Esophagus squamous epithelium (tissue), 5 donors: ENCODE measurements around the gene PPP2R1B. TPM values are rescaled to one million over a fixed set of nuclear protein-coding genes. Genes with fewer than 3 reads are reported as not detected.

Experiments used
- DNase-seq: peaks from one replicate; lab custom pipeline; 2025; lab: John Stamatoyannopoulos, UW
- H3K27ac ChIP-seq, 4 donors: fragments of 200-600 bp; sonication (generic); one replicate each; pipeline ENCODE4 v1.5.1; 2016 to 2019; ENCODE audit warnings: mild to moderate bottlenecking in 1 of 4
- H3K27me3 ChIP-seq, 4 donors: fragments of 200-600 bp; sonication (generic); 1 replicate in 3 of 4; 2 replicates in 1 of 4; pipeline versions ENCODE4 v1.5.1 to v1.6.0; 2017 to 2021; ENCODE audit warnings: antibody characterized with exemption in 1 of 4
- H3K36me3 ChIP-seq, 3 donors: fragments of 200-600 bp; sonication (generic); one replicate each; pipeline ENCODE4 v1.5.1; 2016 to 2019
- H3K4me1 ChIP-seq, 3 donors: fragments of 200-600 bp; sonication (generic); one replicate each; pipeline ENCODE4 v1.5.1; 2017 to 2019
- H3K4me3 ChIP-seq, 4 donors: fragments of 200-600 bp; sonication (generic); 1 replicate in 3 of 4; 2 replicates in 1 of 4; pipeline ENCODE4 v1.5.1; 2016 to 2019; ENCODE audit warnings: mild to moderate bottlenecking in 2 of 4, moderate library complexity in 1 of 4
- H3K9me3 ChIP-seq, 3 donors: fragments of 200-600 bp; sonication (generic); one replicate each; pipeline ENCODE4 v1.5.1; 2016 to 2019
- POLR2A ChIP-seq, 4 donors: fragments of 450-650 bp; IDR thresholded peaks; one replicate each; pipeline ENCODE4 v1.6.1; 2017; ENCODE audit warnings: antibody characterized with exemption in 4 of 4, mild to moderate bottlenecking in 4 of 4, moderate library complexity in 3 of 4
- WGBS, 2 donors: methylation state at CpG; one replicate each; pipeline ENCODE4 v1.1.5; 2018; 5-methylcytosine and 5-hydroxymethylcytosine counted together
- intact Hi-C: fragments of 100-400 bp; cut with DNase I; formaldehyde crosslinking; loops from one replicate; pipeline ENCODE4 v1.15.0; 2022
- total RNA-seq, 4 donors: library from RNA; depleted of rRNA; stranded (reverse); fragments of >200 nt; gene quantifications; one replicate each; pipeline ENCODE4 v1.1.0, GENCODE V29; 2016
- TF ChIP-seq, protein P1 (sequence below), 6 experiments: fragments of 450-650 bp in 4 of 6; fragments of 200-600 bp in 2 of 6; sonication (generic) in 2 of 6; IDR thresholded peaks; one replicate each; pipeline ENCODE4 v1.5.1; 2016 to 2019; ENCODE audit warnings: antibody characterized with exemption in 6 of 6, mild to moderate bottlenecking in 4 of 6, moderate library complexity in 4 of 6
- donor health status: DM: yes; HTN: yes; CAD: no.

The PPP2R1B gene
- total RNA-seq, 4 donors from 2014 or later, result 17.6 to 39.7 (median 27.7) TPM

DNA sequence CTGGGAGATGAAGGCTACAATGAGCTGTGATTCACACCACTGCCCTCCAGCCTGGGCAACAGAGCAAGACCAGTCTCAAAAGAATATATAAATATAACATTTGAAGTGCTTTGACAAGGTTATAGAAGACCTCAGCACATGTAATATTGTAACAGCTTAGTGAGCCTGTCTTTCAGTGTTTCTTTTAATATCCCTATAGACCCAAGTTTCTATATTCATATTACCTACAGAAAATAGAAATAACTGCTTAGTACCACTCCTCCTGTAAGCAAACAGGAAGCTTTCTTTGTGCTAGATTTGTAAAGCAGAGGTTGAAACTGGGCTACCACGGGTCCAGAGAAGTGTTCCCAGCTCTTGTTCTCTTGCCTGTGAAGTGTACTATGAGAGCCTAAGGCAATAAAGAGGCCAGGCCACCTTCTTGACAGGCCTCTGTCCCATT is 68.2 kb downstream of the PPP2R1B start:
- H3K27me3 ChIP-seq, result no peaks in the 10 kb centered on the region
- H3K4me3 ChIP-seq, result no peak overlapping the region
- no peak overlapping the region for H3K27ac ChIP-seq
- H3K4me1 ChIP-seq, result peaks cover 0 to 21% (median 0%) of the 10 kb centered on the region in 3 donors
- no peaks in the 10 kb centered on the region for H3K9me3 ChIP-seq
- intact Hi-C loops, result no loop called here
- H3K36me3 ChIP-seq, result peaks cover 0 to 27% (median 0%) of the 10 kb centered on the region in 3 donors
- TF ChIP-seq POLR2A (IDR thresholded peaks at IDR 0.05), result no peak
- TF ChIP-seq, protein P1, sequence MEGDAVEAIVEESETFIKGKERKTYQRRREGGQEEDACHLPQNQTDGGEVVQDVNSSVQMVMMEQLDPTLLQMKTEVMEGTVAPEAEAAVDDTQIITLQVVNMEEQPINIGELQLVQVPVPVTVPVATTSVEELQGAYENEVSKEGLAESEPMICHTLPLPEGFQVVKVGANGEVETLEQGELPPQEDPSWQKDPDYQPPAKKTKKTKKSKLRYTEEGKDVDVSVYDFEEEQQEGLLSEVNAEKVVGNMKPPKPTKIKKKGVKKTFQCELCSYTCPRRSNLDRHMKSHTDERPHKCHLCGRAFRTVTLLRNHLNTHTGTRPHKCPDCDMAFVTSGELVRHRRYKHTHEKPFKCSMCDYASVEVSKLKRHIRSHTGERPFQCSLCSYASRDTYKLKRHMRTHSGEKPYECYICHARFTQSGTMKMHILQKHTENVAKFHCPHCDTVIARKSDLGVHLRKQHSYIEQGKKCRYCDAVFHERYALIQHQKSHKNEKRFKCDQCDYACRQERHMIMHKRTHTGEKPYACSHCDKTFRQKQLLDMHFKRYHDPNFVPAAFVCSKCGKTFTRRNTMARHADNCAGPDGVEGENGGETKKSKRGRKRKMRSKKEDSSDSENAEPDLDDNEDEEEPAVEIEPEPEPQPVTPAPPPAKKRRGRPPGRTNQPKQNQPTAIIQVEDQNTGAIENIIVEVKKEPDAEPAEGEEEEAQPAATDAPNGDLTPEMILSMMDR (IDR thresholded peaks at IDR 0.05), result no peak
- WGBS, 2 donors, result 80 to 90% methylated on average over 1 of the region's 1 CpG
- no peak for DNase-seq

- H3K4me1 ChIP-seq, result peaks cover 0 to 21% (median 0%) of the 10 kb centered on the region in 3 donors
- H3K27ac ChIP-seq, result no peak overlapping the region
- H3K4me3 ChIP-seq, result no peak overlapping the region
- TF ChIP-seq, protein P1 (IDR thresholded peaks at IDR 0.05), result no peak
- TF ChIP-seq POLR2A (IDR thresholded peaks at IDR 0.05), result no peak
- 50 to 69% methylated on average over 1 of the region's 1 CpG for WGBS, 2 donors
- intact Hi-C loops, result no loop called here
- H3K36me3 ChIP-seq, result peaks cover 0 to 13% (median 0%) of the 10 kb centered on the region in 3 donors
- H3K9me3 ChIP-seq, result no peaks in the 10 kb centered on the region
- H3K27me3 ChIP-seq, result no peaks in the 10 kb centered on the region
- no peak for DNase-seq
These were observed 69.6 kb downstream of the PPP2R1B start for GRCh38 chr11:111696556-111696955.

DNA sequence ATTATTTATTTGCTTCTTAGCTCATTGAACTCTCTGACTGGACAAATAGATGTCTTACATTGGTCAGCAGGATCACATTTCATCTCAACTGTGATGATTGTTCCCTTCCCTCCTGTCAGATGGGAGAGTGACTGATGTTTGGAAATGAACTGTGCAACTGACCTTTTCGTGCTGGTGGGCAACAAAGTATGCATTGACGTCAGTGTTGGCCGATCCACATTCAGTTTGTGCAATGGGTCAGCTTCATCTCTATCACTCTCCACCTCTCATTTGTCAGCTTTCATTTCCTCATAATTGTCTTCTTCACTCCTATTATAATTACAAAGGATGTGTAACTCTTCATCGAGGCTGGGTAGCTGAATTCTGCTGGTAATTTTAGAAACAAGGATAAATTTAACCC is 71.3 kb downstream of the PPP2R1B start:
- H3K4me3 ChIP-seq, result no peak overlapping the region
- H3K27me3 ChIP-seq, result no peaks in the 10 kb centered on the region
- TF ChIP-seq, protein P1 (IDR thresholded peaks at IDR 0.05), result no peak
- TF ChIP-seq POLR2A (IDR thresholded peaks at IDR 0.05), result no peak
- no peak overlapping the region for H3K27ac ChIP-seq
- 53 to 67% methylated on average over 4 of the region's 4 CpGs for WGBS, 2 donors
- H3K36me3 ChIP-seq, result peaks cover 0 to 21% (median 0%) of the 10 kb centered on the region in 3 donors
- peaks cover 0 to 21% (median 0%) of the 10 kb centered on the region in 3 donors for H3K4me1 ChIP-seq
- no peak for DNase-seq
- H3K9me3 ChIP-seq, result no peaks in the 10 kb centered on the region
- intact Hi-C loops, result no loop called here

DNA sequence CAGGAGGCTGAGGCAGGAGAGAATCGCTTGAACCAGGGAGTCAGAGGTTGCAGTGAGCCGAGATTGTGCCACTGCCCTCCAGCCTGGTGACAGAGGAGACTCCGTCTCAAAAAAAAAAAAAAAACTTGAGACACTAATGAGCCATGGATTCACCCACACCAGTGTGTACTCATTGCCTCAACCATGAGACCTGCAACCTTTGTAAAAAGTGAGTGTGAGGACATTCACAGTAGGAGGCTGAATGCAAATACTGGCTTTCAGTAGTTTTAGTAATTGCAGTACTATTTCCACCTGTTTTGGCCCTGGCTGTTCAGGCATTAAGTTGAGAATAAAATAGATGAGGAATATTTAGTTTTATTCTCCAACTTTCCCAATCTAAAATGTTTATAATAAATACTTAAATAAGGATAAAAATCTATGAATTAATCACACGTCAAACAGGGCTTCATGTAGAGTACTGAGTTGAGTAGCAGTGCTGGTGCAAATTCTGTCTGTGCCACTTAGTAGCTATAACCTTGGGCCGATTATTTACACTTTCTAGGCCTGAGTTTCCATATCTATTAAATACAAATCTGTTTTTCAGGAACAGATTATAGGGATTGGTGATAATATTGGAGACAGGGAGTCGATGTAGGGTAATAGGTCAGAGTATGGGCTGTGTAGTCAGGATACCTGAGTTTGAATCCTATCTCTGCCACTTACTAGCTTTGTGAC is 72.8 kb downstream of the PPP2R1B start:
- peaks cover 0 to 21% (median 0%) of the 10 kb centered on the region in 3 donors for H3K4me1 ChIP-seq
- H3K27me3 ChIP-seq, result no peaks in the 10 kb centered on the region
- 96 to 97% methylated on average over 6 of the region's 6 CpGs for WGBS, 2 donors
- H3K36me3 ChIP-seq, result peaks cover 0 to 32% (median 0%) of the 10 kb centered on the region in 3 donors
- no peak for DNase-seq
- H3K4me3 ChIP-seq, result no peak overlapping the region
- TF ChIP-seq POLR2A (IDR thresholded peaks at IDR 0.05), result no peak
- TF ChIP-seq, protein P1 (IDR thresholded peaks at IDR 0.05), result no peak
- intact Hi-C loops, result no loop called here
- H3K27ac ChIP-seq, result no peak overlapping the region
- H3K9me3 ChIP-seq, result no peaks in the 10 kb centered on the region

GRCh38 chr11:111691741-111692140 is 74.4 kb downstream of the PPP2R1B start:
- H3K27me3 ChIP-seq, result no peaks in the 10 kb centered on the region
- TF ChIP-seq, protein P1 (IDR thresholded peaks at IDR 0.05), result no peak
- no peak for TF ChIP-seq POLR2A (IDR thresholded peaks at IDR 0.05)
- no peak for DNase-seq
- no peaks in the 10 kb centered on the region for H3K9me3 ChIP-seq
- intact Hi-C loops, result no loop called here
- peaks cover 0 to 35% (median 0%) of the 10 kb centered on the region in 3 donors for H3K36me3 ChIP-seq
- no peak overlapping the region for H3K4me3 ChIP-seq
- H3K4me1 ChIP-seq, result peaks cover 0 to 21% (median 0%) of the 10 kb centered on the region in 3 donors
- no peak overlapping the region for H3K27ac ChIP-seq
- WGBS, 2 donors, result 79 to 88% methylated on average over 3 of the region's 3 CpGs
